H9 (cell line): Measurements from ENCODE around the gene UTS2R. TPM values are rescaled to one million over a fixed set of nuclear protein-coding genes. Genes with fewer than 3 reads are reported as not detected.

Experiments used
- DNase-seq: peaks from one replicate; pipeline ENCODE4 v3.0.0-alpha.2; 2017
- H2AFZ ChIP-seq: one replicate; pipeline ENCODE4 v1.6.1; 2013; ENCODE audit warnings: mild to moderate bottlenecking, low read length, control low read depth, moderate library complexity
- H2AK5ac ChIP-seq: 2 replicates; pipeline ENCODE4 v1.6.1; 2013; ENCODE audit warnings: low read length, control low read depth, mixed read lengths; ENCODE audit not compliant: insufficient read length
- H2BK120ac ChIP-seq: one replicate; pipeline ENCODE4 v1.6.1; 2013; ENCODE audit warnings: low read depth, mild to moderate bottlenecking, low read length, control low read depth, inconsistent platforms; ENCODE audit not compliant: poor library complexity, severe bottlenecking
- H2BK12ac ChIP-seq: 2 replicates; pipeline ENCODE4 v1.6.1; 2013; ENCODE audit warnings: low read length, control low read depth, mixed read lengths, low read depth; ENCODE audit not compliant: insufficient read length
- H2BK15ac ChIP-seq: 2 replicates; pipeline ENCODE4 v1.6.1; 2013; ENCODE audit warnings: low read depth, low read length, control low read depth
- H2BK20ac ChIP-seq: one replicate; pipeline ENCODE4 v1.6.1; 2013; ENCODE audit warnings: low read depth, mild to moderate bottlenecking, low read length, control low read depth, inconsistent platforms; ENCODE audit not compliant: poor library complexity, severe bottlenecking
- H2BK5ac ChIP-seq: 2 replicates; pipeline ENCODE4 v1.6.1; 2013; ENCODE audit warnings: low read length, control low read depth, mixed read lengths; ENCODE audit not compliant: insufficient read length
- H3K14ac ChIP-seq: 2 replicates; pipeline ENCODE4 v1.6.1; 2013; ENCODE audit warnings: low read length, control low read depth; ENCODE audit not compliant: insufficient read depth
- H3K18ac ChIP-seq: 2 replicates; pipeline ENCODE4 v1.6.1; 2013; ENCODE audit warnings: low read depth, mild to moderate bottlenecking, mixed read lengths, low read length, control low read depth; ENCODE audit not compliant: insufficient read length
- H3K23ac ChIP-seq: 2 replicates; pipeline ENCODE4 v1.6.1; 2013; ENCODE audit warnings: low read length, control low read depth, mixed read lengths, low read depth; ENCODE audit not compliant: insufficient read length
- H3K23me2 ChIP-seq: 2 replicates; pipeline ENCODE4 v1.6.1; 2013; ENCODE audit warnings: low read depth, mild to moderate bottlenecking, mixed read lengths, low read length, control low read depth; ENCODE audit not compliant: insufficient read length, poor library complexity, severe bottlenecking
- H3K27ac ChIP-seq: 2 replicates; pipeline ENCODE4 v1.5.1; 2013; ENCODE audit warnings: low read length, control low read depth, mixed read lengths, low read depth; ENCODE audit not compliant: insufficient read length
- H3K27me3 ChIP-seq: 2 replicates; pipeline ENCODE4 v1.6.1; 2013; ENCODE audit warnings: low read length, control low read depth, inconsistent platforms; ENCODE audit not compliant: insufficient read depth
- H3K4ac ChIP-seq: 2 replicates; pipeline ENCODE4 v1.6.1; 2013; ENCODE audit warnings: low read depth, mild to moderate bottlenecking, control low read depth, inconsistent platforms, low read length, moderate library complexity
- H3K4me1 ChIP-seq: 2 replicates; pipeline ENCODE4 v1.6.1; 2013; ENCODE audit warnings: low read length, control low read depth, inconsistent platforms; ENCODE audit not compliant: insufficient read depth
- H3K4me2 ChIP-seq: 2 replicates; pipeline ENCODE4 v1.6.1; 2013; ENCODE audit warnings: low read length, control low read depth, mixed read lengths; ENCODE audit not compliant: insufficient read length, insufficient read depth
- H3K56ac ChIP-seq: 2 replicates; pipeline ENCODE4 v1.6.1; 2013; ENCODE audit warnings: low read depth, mild to moderate bottlenecking, mixed read lengths, low read length, control low read depth; ENCODE audit not compliant: insufficient read length
- H3K79me1 ChIP-seq: 2 replicates; pipeline ENCODE4 v1.6.1; 2013; ENCODE audit warnings: low read depth, mild to moderate bottlenecking, moderate library complexity, low read length, control low read depth, inconsistent platforms; ENCODE audit not compliant: insufficient read depth, poor library complexity, severe bottlenecking
- H3K79me2 ChIP-seq: 2 replicates; pipeline ENCODE4 v1.6.1; 2013; ENCODE audit warnings: low read length, control low read depth, inconsistent platforms; ENCODE audit not compliant: insufficient read depth
- H3K9ac ChIP-seq: 2 replicates; pipeline ENCODE4 v1.6.1; 2013; ENCODE audit warnings: low read length, control low read depth, mixed read lengths; ENCODE audit not compliant: insufficient read length; ENCODE audit errors: extremely low read depth
- H3K9me3 ChIP-seq: one replicate; pipeline ENCODE4 v1.6.1; 2013; ENCODE audit warnings: low read depth, low read length, inconsistent platforms; ENCODE audit not compliant: control insufficient read depth
- H3T11ph ChIP-seq: one replicate; pipeline ENCODE4 v1.6.1; 2013; ENCODE audit warnings: mild to moderate bottlenecking, low read length, control low read depth, inconsistent platforms
- H4K20me1 ChIP-seq: one replicate; pipeline ENCODE4 v1.6.1; 2013; ENCODE audit not compliant: control insufficient read depth, insufficient read length, insufficient read depth
- H4K5ac ChIP-seq: 2 replicates; pipeline ENCODE4 v1.6.1; 2013; ENCODE audit warnings: low read depth, mild to moderate bottlenecking, mixed read lengths, low read length, control low read depth; ENCODE audit not compliant: insufficient read length
- H4K8ac ChIP-seq: replicated peaks from 2 replicates; pipeline ENCODE4 v1.6.1; 2013; ENCODE audit warnings: low read length, control low read depth, mixed read lengths, low read depth; ENCODE audit not compliant: insufficient read length
- H4K91ac ChIP-seq: 2 replicates; pipeline ENCODE4 v1.6.1; 2013; ENCODE audit warnings: low read depth, mild to moderate bottlenecking, moderate library complexity, mixed read lengths, low read length, control low read depth; ENCODE audit not compliant: insufficient read length
- H3K27ac Mint-ChIP-seq, 3 experiments: 2 replicates in 2 of 3; 3 replicates in 1 of 3; pipeline ENCODE4 v1.8.0; 2020 to 2021; ENCODE audit warnings: mixed read lengths in 3 of 3, mild to moderate bottlenecking in 1 of 3, moderate library complexity in 1 of 3
- H3K27me3 Mint-ChIP-seq: 2 replicates; pipeline ENCODE4 v1.8.0; 2021; ENCODE audit warnings: low read depth, mild to moderate bottlenecking, moderate library complexity, mixed read lengths
- H3K36me3 Mint-ChIP-seq, 3 experiments: 2 replicates in 2 of 3; 3 replicates in 1 of 3; pipeline ENCODE4 v1.8.0; 2020 to 2021; ENCODE audit warnings: low read depth in 3 of 3, mixed read lengths in 3 of 3; ENCODE audit not compliant: insufficient read depth in 1 of 3
- H3K4me1 Mint-ChIP-seq, 2 experiments: 2 replicates each; pipeline ENCODE4 v1.8.0; 2020; ENCODE audit warnings: mixed read lengths in 2 of 2
- H3K4me3 Mint-ChIP-seq, 2 experiments: 2 replicates in 1 of 2; 3 replicates in 1 of 2; pipeline ENCODE4 v1.8.0; 2020 to 2021; ENCODE audit warnings: mild to moderate bottlenecking in 2 of 2, mixed read lengths in 2 of 2, moderate library complexity in 1 of 2
- H3K9me3 Mint-ChIP-seq, 2 experiments: 2 replicates in 1 of 2; 3 replicates in 1 of 2; pipeline ENCODE4 v1.8.0; 2020; ENCODE audit warnings: mild to moderate bottlenecking in 2 of 2, mixed read lengths in 2 of 2, moderate library complexity in 1 of 2
- CTCF ChIP-seq: fragments of 200-600 bp; sonication (generic); conservative IDR thresholded peaks from 3 replicates; pipeline ENCODE4 v1.8.0; 2021; ENCODE audit warnings: antibody characterized with exemption, mild to moderate bottlenecking
- WGBS: extraction: QIAGEN DNeasy Blood & Tissue Kit; methylation state at CpG from one replicate; pipeline ENCODE4 v1.1.7; 2013; ENCODE audit warnings: missing lambda C conversion rate, low lambda C conversion rate, mixed read lengths; ENCODE audit not compliant: insufficient read length; ENCODE audit errors: extremely low coverage; 5-methylcytosine and 5-hydroxymethylcytosine counted together
- total RNA-seq: library from RNA; stranded (reverse); gene quantifications from 2 replicates; pipeline ENCODE4 v1.2.1, GENCODE V29; 2021

The UTS2R gene
- total RNA-seq, 1 experiment from 2014 or later, result 0.94 TPM

GRCh38 chr17:82400206-82400605 is 28.6 kb downstream of the UTS2R start:
- Histone ChIP-seq H3K18ac (no peak overlapping the region), H4K20me1 (no peaks in the 10 kb centered on the region), H2AFZ (no peak overlapping the region), H3K14ac (no peak overlapping the region), H3K23ac (no peak overlapping the region), H3K4ac (no peak overlapping the region), H2BK15ac (no peak overlapping the region), H2AK5ac (no peak overlapping the region), H3K27me3 (no peaks in the 10 kb centered on the region), H3K4me2 (no peak overlapping the region), H2BK12ac (no peak overlapping the region), H3K9ac (no peak overlapping the region), H4K5ac (no peak overlapping the region), H3K79me2 (no peaks in the 10 kb centered on the region), H2BK120ac (no peak overlapping the region), H3K4me1 (no peaks in the 10 kb centered on the region), H4K8ac (no peak overlapping the region), H3T11ph (no peak overlapping the region), H3K27ac (no peak overlapping the region), H2BK20ac (no peak overlapping the region), H3K79me1 (no peaks in the 10 kb centered on the region), H2BK5ac (no peak overlapping the region), H3K56ac (no peak overlapping the region), H4K91ac (no peak overlapping the region), H3K23me2 (no peaks in the 10 kb centered on the region), H3K9me3 (no peaks in the 10 kb centered on the region)
- H3K27ac Mint-ChIP-seq, result no peak overlapping the region
- H3K9me3 Mint-ChIP-seq, result no peaks in the 10 kb centered on the region
- no peaks in the 10 kb centered on the region; a peak in 1 of 4 replicates for H3K4me1 Mint-ChIP-seq
- no CpG with 5 or more reads among the region's 7 CpGs for WGBS
- H3K36me3 Mint-ChIP-seq, result peaks cover 3 to 24% (median 18%) of the 10 kb centered on the region in 3 experiments
- H3K4me3 Mint-ChIP-seq, result no peak overlapping the region
- no peaks in the 10 kb centered on the region for H3K27me3 Mint-ChIP-seq
- DNase-seq, result no peak
- TF ChIP-seq CTCF, result no peak
